Prostate gland (tissue), 2 donors: ENCODE results near the gene SRGAP1.

ENCODE experiments used
- CTCF ChIP-seq, 4 experiments: fragments of 200-600 bp in 2 of 4; fragments of 450-650 bp in 2 of 4; sonication (generic) in 2 of 4; IDR thresholded peaks; 1 replicate in 3 of 4; 2 replicates in 1 of 4; pipeline ENCODE4 v1.5.1; 2016 to 2019; ENCODE audit warnings: antibody characterized with exemption in 4 of 4, mild to moderate bottlenecking in 2 of 4, moderate library complexity in 2 of 4
- POLR2AphosphoS5 ChIP-seq: sonication (generic); formaldehyde crosslinking; IDR thresholded peaks from one replicate; pipeline ENCODE4 v1.6.1; 2017; ENCODE audit warnings: antibody characterized with exemption

- TF ChIP-seq CTCF (IDR thresholded peaks at IDR 0.05) (no peak), POLR2AphosphoS5 (no peak)
Measured at GRCh38 chr12:64122995-64123394, 278.5 kb downstream of the SRGAP1 start.
